Midbrain (tissue), 1 donor: Measurements from ENCODE around the gene PRCP.
"Not testable (repeated sequence)": the region's sequence is repeated elsewhere in the genome, so short reads cannot be mapped to it uniquely, and the experiment has no call there.

ENCODE experiments used
- DNase-seq: peaks from one replicate; lab custom pipeline; 2025; lab: John Stamatoyannopoulos, UW

Gene PRCP

DNA sequence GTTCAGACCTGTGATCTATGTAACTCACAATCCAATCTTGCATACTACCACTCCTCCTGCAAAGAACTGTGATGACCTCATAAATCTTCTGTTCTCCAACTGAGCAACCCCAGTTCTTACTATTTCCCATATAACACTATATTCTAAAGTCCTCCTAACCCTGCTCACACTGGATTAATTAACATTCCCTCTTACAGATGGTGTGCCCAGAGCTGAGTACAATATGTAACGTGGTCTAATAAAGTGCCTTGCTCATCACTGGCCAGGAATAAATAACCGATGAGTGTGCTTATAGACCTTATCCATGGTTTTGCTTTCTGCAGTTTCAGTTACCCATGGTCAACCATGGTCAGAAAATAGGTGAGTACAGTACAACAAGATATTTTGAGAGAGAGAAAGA, 28.6 kb downstream of the PRCP start:
- no peak for DNase-seq

DNA sequence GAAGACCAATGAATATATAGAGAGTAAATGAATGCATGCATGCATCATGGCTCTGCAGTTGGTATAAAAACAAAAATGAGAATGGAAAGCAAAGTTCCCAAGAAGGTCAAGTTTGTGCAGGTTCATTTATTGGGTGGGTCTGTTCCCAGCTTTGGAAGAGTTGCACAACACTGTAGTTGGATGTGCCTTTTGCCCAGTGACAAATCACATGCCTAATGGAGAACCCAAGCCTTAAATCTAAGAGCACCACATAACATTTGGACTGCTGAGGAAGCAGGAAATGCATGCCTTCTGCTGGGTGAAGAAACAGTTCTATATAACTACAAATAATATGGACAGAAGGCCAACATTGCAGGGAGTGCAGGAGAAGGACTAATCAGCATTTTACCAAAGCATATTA, 30.6 kb downstream of the PRCP start:
- DNase-seq, result no peak

DNA sequence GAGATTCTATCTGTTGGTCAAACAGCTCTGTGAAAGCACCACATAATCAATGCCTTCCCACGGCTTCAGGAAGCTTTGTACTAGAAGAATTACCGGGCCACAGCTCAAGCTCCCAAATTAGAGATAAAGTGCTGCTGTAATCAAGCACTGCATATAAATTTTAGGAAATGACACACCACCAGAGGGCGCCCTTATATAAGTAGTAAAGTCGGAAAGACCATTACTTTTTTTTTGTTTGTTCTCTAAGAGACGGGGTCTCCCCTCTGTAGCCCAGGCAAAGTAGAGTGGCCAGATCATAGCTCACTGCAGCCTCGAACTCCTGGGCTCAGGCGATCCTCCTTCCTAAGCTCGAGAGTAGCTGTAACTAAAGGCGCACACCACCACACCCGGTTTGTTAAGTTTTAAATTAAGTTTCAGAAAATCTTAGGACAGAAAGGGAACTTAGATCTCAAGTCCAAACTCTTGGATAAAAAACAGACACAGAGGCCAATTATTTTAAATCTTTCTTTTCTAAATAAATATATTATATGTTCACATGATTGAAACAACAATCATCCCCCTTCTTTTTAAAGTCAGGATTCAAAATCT, 32.6 kb downstream of the PRCP start:
- DNase-seq, result peak; percentile 87

DNA sequence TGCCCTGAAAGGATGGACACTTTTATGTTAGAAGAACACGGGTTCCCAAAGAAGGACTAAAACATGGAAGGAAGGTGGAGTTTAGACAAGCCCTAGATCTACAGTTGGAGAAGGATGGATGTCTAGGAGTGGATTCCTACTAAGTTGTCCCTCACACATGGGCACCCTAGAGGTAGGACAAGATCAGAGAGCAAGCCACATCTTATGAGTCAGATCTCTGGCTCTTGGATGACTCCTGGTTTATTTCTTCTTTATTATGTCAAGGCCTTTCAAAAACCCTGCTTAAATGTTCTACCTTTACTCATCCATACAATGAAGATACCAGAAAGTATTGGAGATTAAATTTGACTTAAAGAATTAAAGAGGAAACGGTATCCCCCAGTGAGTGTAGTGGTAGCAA, 34.4 kb downstream of the PRCP start:
- DNase-seq, result no peak

DNA sequence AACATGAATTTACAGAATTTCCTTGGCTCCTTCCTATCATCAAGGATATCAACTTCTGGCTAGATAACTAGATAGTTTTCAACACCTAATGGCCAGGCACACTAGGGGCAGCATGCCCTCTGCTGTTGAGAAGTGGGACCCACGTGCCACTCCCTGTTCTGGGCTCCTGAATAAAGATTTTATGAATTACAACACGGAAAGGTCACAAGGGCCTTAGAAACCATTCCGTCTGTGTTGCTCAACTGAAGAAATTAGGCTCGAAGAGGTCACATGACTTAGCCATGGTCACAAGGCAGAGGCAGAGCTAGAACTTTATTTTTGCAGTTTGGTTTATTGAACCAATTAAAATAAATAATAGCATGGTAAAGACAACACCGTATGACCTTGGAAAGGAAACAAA, 36.0 kb downstream of the PRCP start:
- DNase-seq, result peak; percentile 79

DNA sequence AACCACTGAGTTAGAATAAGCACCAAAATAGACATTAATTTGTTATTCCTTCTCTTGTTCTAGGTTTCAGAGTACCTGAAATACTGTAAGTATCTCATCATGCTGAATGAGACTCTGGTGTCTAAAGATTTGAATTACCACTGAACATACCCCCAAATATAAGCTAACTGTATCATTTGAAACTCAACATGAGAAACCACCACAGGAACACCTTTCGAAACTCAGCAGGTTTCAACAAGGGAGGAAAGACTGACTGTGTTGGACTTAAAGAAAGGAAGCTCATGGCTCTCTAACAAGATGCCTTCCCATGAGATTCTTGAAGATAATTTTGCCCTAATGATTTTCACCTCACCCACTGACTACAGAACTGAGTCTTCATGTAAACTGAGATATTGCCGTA, 37.0 kb downstream of the PRCP start:
- no peak for DNase-seq

DNA sequence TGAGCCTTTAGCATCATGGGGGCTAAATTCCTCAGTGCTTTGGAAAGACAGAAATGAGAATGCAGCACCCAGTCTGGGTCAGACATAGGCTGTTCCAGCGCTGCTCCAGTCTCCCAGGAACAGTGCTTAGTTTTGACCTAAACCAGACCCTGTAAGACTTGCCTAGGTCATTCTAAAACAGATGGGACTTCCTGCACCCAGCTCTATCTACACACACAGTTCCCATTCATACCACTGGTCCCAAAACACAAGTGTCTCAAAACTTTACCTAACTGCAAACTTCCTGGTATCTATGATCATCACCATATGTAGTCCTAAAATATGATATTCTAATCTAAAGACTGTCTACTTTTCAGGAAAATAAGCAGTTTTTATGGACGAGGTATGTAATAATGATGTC, 37.9 kb downstream of the PRCP start:
- DNase-seq, result no peak

DNA sequence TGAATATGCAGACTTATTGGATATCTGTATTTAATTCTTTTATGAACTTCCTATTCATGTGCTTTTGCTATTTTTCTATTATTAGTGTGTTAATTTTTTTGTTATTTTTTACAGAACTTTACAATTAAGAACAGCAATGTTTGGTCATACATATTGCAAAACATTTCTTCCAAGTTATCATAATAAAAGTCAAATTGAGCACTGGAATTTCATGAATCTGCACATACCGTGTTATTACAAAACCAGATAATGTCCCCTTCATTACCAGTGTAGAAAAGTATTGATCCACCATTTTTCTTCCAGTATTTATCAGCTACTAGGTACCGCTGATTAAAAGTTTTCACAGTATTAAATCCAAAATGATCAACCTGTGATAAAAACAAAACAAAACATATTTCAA, 40.5 kb downstream of the PRCP start:
- DNase-seq, result no peak

DNA sequence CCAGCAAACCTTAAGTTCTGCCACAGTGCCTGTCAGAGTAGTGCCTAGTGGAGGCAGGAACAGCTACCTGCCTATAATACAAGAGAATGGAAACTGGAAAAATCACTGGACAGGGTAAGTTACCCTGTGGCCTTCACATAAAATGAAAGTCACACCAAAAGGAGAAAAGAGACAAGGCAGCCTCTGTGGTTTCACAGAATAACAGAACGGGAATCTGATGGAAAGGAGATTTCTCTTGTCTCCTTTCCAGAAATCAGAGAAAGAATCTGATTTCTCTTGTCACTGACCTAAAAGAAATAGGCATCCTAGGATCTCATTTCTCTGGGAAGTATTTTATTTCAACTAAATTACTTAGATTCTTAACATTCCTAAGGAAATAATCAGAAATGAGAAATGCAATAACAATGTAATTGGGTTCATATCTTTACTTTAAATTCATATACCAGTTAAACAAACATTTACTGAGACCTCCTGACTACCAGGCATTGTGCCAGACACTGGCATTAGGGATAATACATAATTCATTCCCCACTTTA, 41.6 kb downstream of the PRCP start:
- peak; percentile 51 for DNase-seq

DNA sequence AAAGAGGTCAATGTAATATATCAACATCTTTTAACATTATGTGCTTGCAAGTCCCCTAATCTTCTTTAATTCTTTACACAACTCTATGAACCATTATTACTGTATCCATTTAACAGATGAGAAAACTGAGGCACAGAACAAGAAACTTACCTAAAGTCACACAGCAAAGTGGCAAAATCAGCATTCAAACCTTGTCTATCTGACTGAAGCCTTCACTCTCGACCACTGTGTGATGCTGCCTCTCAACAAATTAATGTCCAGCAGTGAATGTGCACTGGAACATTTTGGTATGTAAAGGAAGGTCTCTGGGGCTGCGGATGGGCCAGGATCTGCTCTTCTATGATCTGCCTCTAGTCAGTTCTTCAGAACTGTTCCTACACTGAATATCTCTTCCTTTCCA, 42.1 kb downstream of the PRCP start:
- DNase-seq, result peak; percentile 48

DNA sequence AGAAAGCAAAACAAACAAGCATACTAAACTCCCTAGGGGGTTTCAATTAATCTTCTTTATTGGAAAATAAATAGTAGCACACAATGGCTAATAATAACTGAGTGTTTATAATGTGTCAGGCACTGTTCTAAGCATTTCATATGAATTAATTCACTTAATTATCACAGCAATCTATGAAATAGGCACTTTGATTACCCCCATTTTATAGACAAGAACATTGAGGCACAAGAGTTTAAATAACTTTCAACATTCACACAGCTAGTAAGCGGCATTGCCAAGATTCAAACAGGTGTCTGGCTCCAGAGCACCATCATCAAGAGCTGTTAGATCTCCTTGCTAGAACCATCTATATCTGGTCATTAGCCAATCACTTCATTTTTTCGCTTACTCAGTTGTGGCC, 43.1 kb downstream of the PRCP start:
- DNase-seq, result no peak

DNA sequence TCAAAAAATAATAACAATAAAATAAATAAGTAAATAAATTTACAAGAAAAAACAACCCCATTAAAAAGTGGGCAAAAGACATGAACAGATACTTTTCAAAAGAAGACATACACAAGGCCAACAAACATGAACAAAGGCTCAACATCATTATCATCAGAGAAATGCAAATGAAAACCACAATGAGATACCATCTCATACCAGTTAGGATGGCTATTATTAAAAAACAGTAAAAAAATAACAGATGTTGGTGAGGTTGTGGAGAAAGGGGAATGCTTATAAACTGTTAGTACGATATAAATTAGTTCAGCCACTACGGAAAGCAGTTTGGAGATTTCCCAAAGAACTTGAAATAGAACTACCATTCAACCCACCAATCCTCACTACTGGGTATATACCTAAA, 44.6 kb downstream of the PRCP start:
- no peak for DNase-seq

DNA sequence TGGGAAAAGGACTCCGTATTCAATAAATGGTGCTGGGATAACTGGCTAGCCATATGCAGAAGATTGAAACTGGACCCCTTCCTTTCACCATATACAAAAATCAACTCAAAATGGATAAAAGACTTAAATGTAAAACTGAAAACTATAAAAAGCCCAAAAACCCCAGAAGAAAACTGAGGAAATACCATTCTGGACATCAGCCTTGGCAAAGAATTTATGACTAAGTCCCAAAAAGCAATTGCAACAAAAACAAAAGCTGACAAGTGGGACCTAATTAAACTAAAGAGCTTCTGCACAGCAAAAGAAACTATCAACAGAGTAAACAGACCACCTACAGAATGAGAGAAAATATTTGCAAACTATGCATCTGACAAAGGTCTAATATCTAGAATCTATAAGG, 45.3 kb downstream of the PRCP start:
- DNase-seq, result not testable (repeated sequence)

DNA sequence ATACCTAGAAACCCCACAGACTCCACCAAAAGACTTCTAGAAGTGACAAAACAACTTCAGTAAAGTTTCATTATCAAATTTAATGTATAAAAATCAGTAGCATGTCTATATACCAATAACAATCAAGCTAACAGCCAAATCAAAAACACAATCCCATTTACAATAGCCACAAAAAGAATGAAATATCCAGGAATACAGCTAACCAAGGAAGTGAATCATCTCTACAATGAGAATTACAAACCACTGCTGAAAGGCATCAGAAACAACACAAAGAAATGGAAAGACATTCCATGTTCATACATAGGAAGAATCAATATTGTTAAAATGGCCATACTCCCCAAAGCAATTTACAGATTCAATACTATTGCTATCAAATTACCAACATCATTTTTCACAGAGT, 46.0 kb downstream of the PRCP start:
- no peak for DNase-seq

DNA sequence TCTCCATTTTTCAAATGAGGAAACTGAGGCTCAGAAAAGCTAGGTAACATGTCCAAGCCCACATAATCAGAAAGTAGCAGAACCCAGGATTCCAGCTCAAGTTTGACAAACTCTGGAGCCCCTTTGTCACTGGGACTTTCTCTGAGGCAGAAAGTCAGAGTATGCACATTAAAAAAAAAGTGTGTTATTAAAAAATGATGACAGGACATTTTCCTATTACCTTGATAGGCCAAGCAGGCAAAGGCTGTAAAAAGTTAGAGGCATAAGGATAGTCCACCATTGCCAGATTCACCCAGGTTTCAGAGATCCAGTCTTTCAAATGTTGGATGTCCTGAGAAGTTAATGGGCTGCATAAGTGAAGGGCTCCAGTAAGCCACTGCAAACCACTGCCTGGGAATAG, 51.4 kb downstream of the PRCP start:
- DNase-seq, result no peak

DNA sequence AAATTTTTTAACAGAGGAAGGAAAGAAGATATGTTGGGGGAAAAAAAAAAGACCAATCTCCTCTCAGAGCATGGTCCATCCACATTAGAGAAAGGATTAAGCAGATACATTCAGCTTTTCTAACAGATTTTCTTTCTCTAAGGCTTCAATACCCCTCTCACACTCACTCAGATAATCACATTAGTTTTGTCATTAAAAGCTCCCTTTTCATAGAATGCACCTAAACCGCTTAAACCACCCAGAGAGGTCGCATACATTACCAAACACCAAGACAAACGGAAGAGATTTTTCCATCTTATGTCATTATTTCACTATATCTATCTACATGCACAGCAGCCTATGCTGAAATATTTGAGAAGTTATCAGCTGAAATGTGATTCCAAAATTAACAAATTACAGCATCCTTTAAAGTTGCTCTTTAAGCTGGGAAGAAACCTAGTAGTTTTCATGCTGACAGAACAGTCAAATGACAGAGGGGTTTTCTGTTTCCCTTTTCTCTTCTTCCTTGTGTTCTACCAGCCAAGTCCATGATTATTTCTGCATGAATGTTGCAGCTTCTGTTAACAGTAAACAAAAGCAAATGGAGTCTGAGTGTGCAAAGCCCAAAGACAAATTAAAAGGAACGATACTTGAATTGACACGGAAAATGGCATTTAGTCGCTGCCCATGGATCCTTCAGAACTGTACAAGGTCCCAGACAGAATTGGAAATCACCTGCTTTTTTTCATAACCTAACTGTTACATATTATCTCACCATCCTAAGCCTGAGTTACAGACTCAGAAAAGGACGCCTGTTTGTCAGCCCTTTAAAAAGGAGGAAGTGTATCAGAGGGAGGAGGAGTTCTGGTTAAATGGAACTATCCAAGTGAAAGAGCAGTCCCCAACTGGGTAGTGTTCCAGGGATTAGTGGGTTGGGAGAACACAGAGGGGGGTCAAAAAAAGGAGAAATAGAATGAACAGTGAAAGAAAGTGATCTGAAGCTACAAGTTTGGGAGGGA, 54.6 kb downstream of the PRCP start:
- peak; percentile 77 for DNase-seq

DNA sequence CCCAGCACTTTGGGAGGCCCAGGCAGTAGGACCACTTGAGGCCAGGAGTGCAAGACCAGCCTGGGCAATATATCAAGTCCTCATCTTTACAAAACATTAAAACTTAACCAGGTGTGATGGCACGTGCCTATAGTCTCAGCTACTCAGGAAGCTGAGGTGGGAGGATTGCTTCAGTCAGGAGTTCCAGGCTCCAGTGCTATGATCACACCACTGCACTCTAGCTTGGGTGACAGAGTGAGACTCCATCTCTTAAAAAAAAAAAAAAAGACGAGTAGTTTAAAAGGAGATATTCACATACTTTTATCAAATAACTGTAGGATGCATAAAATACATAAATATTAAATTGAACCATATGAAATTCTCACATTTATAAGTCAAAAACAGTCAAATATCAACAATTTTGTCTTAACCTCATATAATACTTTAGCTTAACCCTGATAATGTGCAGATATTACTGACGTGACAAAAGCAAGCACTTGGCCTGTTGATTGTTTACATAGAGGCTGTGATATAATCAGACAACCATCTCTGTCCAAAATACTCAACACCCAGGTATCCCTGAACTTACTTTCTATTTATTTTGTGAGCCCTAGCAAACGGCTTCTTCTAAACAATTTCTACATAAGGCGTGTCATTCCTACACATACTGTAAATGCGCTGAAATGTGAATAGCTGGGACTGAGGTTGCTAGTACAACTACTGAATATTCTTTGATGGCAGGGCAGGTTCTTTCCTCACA, 57.0 kb downstream of the PRCP start:
- DNase-seq, result no peak

DNA sequence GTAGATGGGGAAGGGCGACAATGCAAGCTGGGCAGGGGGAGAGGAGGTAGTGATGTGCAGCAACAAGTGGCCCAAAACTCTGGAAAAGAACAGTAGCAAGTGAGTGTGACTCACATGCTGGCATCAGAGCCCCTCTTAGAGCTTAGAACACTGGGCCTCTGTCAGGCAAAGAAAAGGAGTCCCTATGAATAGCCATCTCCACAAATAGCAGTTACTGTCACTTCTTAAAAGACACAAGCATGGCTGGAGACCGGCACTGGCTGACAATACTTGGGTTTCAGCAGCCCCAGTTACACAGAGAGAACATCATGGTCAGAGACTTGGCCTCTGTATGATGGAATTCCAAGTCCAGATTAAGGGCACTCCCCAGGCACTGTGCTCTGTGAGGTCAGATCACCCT, 58.2 kb downstream of the PRCP start:
- DNase-seq, result peak; percentile 87

DNA sequence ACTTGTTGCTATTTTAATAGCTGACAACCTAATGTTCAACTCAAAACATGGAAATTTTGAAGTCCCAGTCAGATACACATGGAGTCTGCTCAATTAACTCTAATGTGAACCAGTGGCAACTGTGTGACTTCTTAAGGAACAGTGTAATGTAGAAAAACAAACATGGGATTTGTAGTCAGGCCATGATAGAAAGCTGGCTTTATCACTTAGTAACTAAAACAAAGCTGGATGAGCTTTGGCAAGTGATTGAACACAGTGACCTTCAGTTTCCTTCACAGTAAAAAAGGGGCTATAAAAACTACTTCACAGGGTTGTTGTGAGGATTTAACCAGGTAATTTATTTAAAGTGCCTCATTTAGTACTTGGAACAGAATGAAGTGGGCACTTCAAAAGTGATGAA, 62.6 kb downstream of the PRCP start:
- DNase-seq, result no peak

DNA sequence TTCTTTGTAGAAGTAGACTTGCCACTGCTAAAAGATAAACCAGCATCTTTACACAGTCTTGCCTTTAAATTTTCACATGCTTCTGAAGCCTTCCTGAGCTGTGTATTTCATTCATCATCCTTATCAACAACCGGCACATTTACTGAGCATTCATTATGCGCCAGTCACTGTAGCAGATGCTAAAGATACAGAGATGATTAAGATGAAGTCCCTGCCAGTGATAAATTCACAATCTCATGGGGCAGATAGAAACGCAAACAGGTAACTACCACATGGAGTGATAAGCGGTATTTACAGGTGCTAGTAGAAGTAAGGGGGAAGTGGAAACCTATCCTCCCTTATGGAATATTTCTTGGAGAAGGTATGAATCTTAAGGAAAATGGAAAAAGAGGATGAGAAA, 67.2 kb downstream of the PRCP start:
- no peak for DNase-seq

DNA sequence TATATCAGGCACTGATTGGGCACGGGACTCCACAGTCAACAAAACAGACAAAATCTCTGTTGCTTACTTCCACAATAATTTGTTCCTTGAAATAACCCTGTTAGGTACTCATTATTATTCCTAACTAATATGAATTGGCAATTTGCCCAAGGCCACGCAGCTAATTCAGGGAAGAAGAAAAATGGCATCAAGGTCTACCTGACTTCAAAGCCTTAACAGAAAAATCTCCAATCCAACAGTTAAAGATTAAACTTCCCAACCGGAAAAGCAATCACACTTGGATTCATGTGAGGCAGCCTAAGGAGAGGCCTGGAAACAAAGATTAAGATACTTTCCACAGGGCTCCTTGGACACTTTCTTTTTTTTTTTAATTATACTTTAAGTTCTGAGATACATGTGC, 68.9 kb downstream of the PRCP start:
- DNase-seq, result no peak

DNA sequence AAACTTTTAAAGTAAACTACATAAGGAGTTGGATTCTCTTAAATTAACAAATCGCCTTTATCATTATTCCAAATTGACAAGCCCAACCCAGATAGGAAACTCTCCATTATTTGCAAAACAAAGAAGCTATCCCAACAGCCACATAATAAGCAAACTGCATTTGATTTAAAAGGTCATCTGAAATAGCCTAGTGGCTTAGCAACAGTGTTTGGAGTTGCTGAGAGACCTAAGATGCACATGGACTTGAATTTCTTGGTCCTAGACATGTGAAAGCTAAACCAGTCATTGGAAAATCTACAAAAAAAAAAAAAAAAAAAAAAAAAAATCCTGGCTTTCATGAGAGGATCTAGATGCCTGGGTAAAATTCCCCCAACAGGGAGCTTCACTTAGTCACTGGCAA, 69.5 kb downstream of the PRCP start:
- no peak for DNase-seq

DNA sequence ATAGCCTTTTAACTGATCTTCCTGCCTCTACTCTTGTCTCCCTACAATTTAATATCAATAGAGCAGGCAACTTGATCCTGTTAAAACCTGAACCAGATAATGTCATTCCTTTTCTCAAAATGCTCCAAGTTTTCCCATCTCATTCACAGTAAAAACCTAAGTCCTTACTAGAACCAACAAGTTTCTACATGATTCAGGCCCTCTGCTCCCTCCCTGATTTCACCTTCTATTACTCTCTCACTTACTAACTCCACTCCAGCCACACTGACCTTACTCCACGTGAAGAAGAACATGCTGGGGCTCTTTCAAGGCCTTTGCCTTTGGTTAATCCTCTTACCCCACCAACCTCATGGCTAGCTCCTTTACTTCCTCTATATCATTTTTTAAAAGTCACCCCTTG, 71.1 kb downstream of the PRCP start:
- DNase-seq, result no peak
